GM23248 (cell line): ENCODE results near the gene TENM4.

ENCODE experiments used
- EZH2 ChIP-seq: fragments of 200-600 bp; sonication (generic); IDR thresholded peaks from 2 replicates; pipeline ENCODE4 v1.6.1; 2018; ENCODE audit warnings: antibody characterized with exemption, mild to moderate bottlenecking; ENCODE audit not compliant: insufficient read depth, poor library complexity, severe bottlenecking
- EZH2phosphoT487 ChIP-seq: fragments of 200-600 bp; sonication (generic); IDR thresholded peaks from 2 replicates; pipeline ENCODE4 v1.6.1; 2018; ENCODE audit warnings: antibody characterized with exemption, moderate library complexity, mild to moderate bottlenecking, low read depth; ENCODE audit not compliant: insufficient read depth

- TF ChIP-seq EZH2, result no peak
- TF ChIP-seq EZH2phosphoT487, result no peak
Measured at GRCh38 chr11:79472819-79473529, 32.1 kb upstream of the TENM4 start.
